ENCODE data around the gene TESK2. TPM values are rescaled to one million over a fixed set of nuclear protein-coding genes. Genes with fewer than 3 reads are reported as not detected.
A peak's percentile ranks its signal among the peaks of the same experiment; 100 is the strongest.

The TESK2 gene
- total and polyA plus RNA-seq, 2 of the 13 experiments (the other 11 are each of a cell fraction or from before 2014, with no cell fraction given), result 5.5 to 9.6 TPM

DNA sequence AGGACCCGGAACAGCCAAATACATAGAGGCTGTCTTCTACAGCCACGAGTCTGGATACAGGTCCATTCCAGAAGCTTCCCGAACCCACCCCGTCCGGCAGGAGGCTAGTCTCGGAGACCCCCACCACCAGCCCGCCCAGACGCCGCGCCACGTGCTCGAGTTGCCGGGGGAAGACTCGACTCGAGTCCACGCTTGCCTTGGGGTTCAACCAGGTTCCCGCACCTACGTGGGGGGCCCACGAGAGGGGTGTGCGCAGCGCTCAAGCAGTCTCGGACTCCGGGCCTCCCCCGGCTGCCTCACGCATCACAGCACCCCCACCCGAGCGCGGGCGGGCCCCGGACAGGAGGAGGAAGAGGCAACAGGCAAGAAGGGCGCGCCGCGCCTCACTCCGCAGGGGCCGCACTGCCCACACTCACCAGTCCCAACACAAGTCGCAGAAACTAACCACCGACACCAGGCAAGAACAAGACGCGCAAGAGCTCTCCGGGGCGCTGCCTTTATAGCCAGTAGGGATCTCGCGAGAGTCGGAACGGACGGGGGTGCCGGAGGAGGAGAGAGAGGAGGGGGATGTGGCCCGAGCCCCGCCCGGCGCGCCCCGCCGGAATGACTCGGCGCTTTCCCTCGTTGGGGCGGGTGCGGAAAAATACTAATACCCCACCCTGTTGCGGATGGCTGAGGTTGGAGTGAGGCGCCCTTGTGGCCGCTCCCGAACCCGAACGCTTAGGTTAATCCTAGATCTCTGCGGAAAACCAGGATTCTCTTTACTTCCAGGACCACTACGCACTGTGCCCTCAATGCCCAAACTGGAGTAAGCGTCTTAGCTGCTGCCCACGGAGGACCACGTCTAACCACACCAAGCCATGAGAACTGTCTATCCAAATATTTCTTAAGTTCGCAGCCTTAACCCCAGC, 30.7 kb upstream of the TESK2 start, which contains the start of gene PRDX1 (continued):
- TF ChIP-seq ZFP82 (CRISPR knock-in tag; IDR thresholded peaks at IDR 0.05; ENCODE audit: borderline replicate concordance) (0 out of 2 replicates have a peak, but pooled peaks have one; percentile 84), ZNF589 (CRISPR knock-in tag; conservative IDR thresholded peaks at IDR 0.05) (no peak; the same call in 1 of the 2 replicates), ZNF326 (CRISPR knock-in tag; IDR thresholded peaks at IDR 0.05; ENCODE audit: borderline replicate concordance) (no peak), ZNF570 (CRISPR knock-in tag; IDR thresholded peaks at IDR 0.05; ENCODE audit: borderline replicate concordance) (no peak), NR2F1 (CRISPR knock-in tag; IDR thresholded peaks at IDR 0.05) (0 out of 4 replicates have a peak, but pooled peaks of 1 of the 2 experiments have one; percentile 19), ELF1 (CRISPR knock-in tag; IDR thresholded peaks at IDR 0.05) (peak; percentile 68), NFE2 (CRISPR knock-in tag; IDR thresholded peaks at IDR 0.05) (peak; percentile 99), FOXO4 (CRISPR knock-in tag; conservative IDR thresholded peaks at IDR 0.05) (0 out of 2 replicates have a peak, but pooled peaks have one; percentile 10), SMAD3 (CRISPR knock-in tag; IDR thresholded peaks at IDR 0.05) (peak; percentile 91), SMAD1 (CRISPR knock-in tag; IDR thresholded peaks at IDR 0.05; ENCODE audit: borderline replicate concordance, low read depth) (peak; percentile 53; the same call in 1 of the 2 replicates), ISX (CRISPR knock-in tag; conservative IDR thresholded peaks at IDR 0.05) (peak; percentile 77; the same call in 1 of the 2 replicates), BHLHE40 (IDR thresholded peaks at IDR 0.05; ENCODE audit: low read length) (0 out of 2 replicates have a peak, but pooled peaks have one; percentile 26), RXRA (CRISPR knock-in tag; IDR thresholded peaks at IDR 0.05) (peak; percentile 91), EP300 (IDR thresholded peaks at IDR 0.05; ENCODE audit: low read depth in 2 of 2, low read length in 2 of 2) (peak in 1 of 2 experiments; percentile 85; a peak in 3 of 4 replicates), EP300 (CRISPR knock-in tag; IDR thresholded peaks at IDR 0.05; ENCODE audit: borderline replicate concordance) (peak; percentile 89), ZNF549 (CRISPR knock-in tag; IDR thresholded peaks at IDR 0.05) (peak; percentile 58; the same call in 1 of the 2 replicates), ZNF558 (CRISPR knock-in tag; IDR thresholded peaks at IDR 0.05; ENCODE audit: borderline replicate concordance) (peak; percentile 85; the same call in 1 of the 2 replicates), KDM5B (CRISPR knock-in tag; IDR thresholded peaks at IDR 0.05; ENCODE audit: borderline replicate concordance) (peak; percentile 95), ZNF362 (CRISPR knock-in tag; IDR thresholded peaks at IDR 0.05; ENCODE audit: borderline replicate concordance) (peak; percentile 74; the same call in 1 of the 2 replicates)
- TF ChIP-seq, protein P1, sequence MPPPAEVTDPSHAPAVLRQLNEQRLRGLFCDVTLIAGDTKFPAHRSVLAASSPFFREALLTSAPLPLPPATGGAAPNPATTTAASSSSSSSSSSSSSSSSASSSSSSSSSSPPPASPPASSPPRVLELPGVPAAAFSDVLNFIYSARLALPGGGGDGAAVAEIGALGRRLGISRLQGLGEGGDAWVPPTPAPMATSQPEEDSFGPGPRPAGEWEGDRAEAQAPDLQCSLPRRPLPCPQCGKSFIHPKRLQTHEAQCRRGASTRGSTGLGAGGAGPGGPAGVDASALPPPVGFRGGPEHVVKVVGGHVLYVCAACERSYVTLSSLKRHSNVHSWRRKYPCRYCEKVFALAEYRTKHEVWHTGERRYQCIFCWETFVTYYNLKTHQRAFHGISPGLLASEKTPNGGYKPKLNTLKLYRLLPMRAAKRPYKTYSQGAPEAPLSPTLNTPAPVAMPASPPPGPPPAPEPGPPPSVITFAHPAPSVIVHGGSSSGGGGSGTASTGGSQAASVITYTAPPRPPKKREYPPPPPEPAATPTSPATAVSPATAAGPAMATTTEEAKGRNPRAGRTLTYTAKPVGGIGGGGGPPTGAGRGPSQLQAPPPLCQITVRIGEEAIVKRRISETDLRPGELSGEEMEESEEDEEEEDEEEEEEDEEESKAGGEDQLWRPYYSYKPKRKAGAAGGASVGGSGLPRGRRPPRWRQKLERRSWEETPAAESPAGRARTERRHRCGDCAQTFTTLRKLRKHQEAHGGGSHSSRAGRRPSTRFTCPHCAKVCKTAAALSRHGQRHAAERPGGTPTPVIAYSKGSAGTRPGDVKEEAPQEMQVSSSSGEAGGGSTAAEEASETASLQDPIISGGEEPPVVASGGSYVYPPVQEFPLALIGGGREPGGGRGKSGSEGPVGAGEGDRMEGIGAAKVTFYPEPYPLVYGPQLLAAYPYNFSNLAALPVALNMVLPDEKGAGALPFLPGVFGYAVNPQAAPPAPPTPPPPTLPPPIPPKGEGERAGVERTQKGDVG (CRISPR knock-in tag; IDR thresholded peaks at IDR 0.05; ENCODE audit: borderline replicate concordance), result peak; percentile 71; the same call in 1 of the 2 replicates
- TF ChIP-seq, protein P2, sequence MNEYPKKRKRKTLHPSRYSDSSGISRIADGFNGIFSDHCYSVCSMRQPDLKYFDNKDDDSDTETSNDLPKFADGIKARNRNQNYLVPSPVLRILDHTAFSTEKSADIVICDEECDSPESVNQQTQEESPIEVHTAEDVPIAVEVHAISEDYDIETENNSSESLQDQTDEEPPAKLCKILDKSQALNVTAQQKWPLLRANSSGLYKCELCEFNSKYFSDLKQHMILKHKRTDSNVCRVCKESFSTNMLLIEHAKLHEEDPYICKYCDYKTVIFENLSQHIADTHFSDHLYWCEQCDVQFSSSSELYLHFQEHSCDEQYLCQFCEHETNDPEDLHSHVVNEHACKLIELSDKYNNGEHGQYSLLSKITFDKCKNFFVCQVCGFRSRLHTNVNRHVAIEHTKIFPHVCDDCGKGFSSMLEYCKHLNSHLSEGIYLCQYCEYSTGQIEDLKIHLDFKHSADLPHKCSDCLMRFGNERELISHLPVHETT (CRISPR knock-in tag; conservative IDR thresholded peaks at IDR 0.05), result peak; percentile 77; the same call in 1 of the 2 replicates
